HCT116 (cell line): ENCODE data around the gene ZBED1. TPM values are rescaled to one million over a fixed set of nuclear protein-coding genes. Genes with fewer than 3 reads are reported as not detected.
"Not testable (repeated sequence)": the region's sequence is repeated elsewhere in the genome, so short reads cannot be mapped to it uniquely, and the experiment has no call there.

Source experiments
- ATAC-seq: fragments of 200-7000 bp; cut with Tn5 transposase; 2 replicates; pipeline ENCODE4 v1.9.1; 2020; ENCODE audit warnings: mild to moderate bottlenecking, moderate library complexity
- BruUV-seq: library from RNA; stranded (reverse); fragments of 400-500 nt; replicated peaks from 2 replicates; lab custom pipeline; 2021; lab: Mats Ljungman, UMichigan
- CTCF ChIA-PET: fragments of 300-600 bp; sonication (Branson Sonifier 250); formaldehyde crosslinking; loops from one replicate; lab custom pipeline; 2021; ENCODE audit warnings: antibody characterized with exemption; lab: Charles Lee
- POLR2A ChIA-PET: fragments of 300-600, 350-600 bp; sonication (Branson Sonifier 250); formaldehyde crosslinking; loops from one replicate; lab custom pipeline; 2021; ENCODE audit warnings: antibody characterized with exemption; lab: Charles Lee
- RAD21 ChIA-PET, 2 experiments: fragments of 300-600 bp; sonication (Branson Sonifier 250); formaldehyde crosslinking; loops; one replicate each; lab custom pipeline; 2023; ENCODE audit warnings: low total read pairs in 2 of 2; ENCODE audit not compliant: uncharacterized antibody in 2 of 2, unreplicated experiment in 2 of 2, low non-redundant PET in 1 of 2; lab: Charles Lee
- DNase-seq: peaks from one replicate; pipeline ENCODE4 v3.0.0-alpha.2; 2010; ENCODE audit warnings: low read depth, low spot score
- H2AFZ ChIP-seq: fragments of 200-600 bp; shearing (Covaris generic), sonication (generic); 2 replicates; pipeline ENCODE4 v1.6.1; 2017; ENCODE audit warnings: low read depth, mixed run types, mixed read lengths, antibody characterized with exemption, low read length; ENCODE audit not compliant: poor library complexity, severe bottlenecking
- H3K27ac ChIP-seq: 2 replicates; pipeline ENCODE4 v1.5.1; 2012; ENCODE audit warnings: low read depth, low read length
- H3K27me3 ChIP-seq: fragments of 200-600 bp; sonication (generic); 2 replicates; pipeline ENCODE4 v1.6.1; 2016; ENCODE audit warnings: mixed run types, low read length, mixed read lengths; ENCODE audit not compliant: insufficient read depth
- H3K36me3 ChIP-seq, 2 experiments: fragments of 200-500 bp in 1 of 2; fragments of 200-600 bp in 1 of 2; sonication (Bioruptor generic) in 1 of 2; sonication (generic) in 1 of 2; 2 replicates each; pipeline versions ENCODE4 v1.5.1 to v1.6.1; 2014 to 2016; ENCODE audit warnings: low read length in 2 of 2, inconsistent platforms in 1 of 2, mixed read lengths in 1 of 2, mixed run types in 1 of 2; ENCODE audit not compliant: insufficient read depth in 2 of 2, control insufficient read depth in 1 of 2
- H3K4me1 ChIP-seq, 2 experiments: fragments of 200-600 bp in 1 of 2; sonication (generic) in 1 of 2; 2 replicates each; pipeline versions ENCODE4 v1.5.1 to v1.6.1; 2012 to 2017; ENCODE audit warnings: low read length in 2 of 2, inconsistent platforms in 1 of 2, mild to moderate bottlenecking in 1 of 2, mixed read lengths in 1 of 2, mixed run types in 1 of 2, moderate library complexity in 1 of 2; ENCODE audit not compliant: insufficient read depth in 2 of 2, control insufficient read depth in 1 of 2
- H3K4me2 ChIP-seq: fragments of 200-600 bp; sonication (generic); 2 replicates; pipeline ENCODE4 v1.6.1; 2017; ENCODE audit warnings: mixed run types, low read length, mixed read lengths
- H3K4me3 ChIP-seq, 2 experiments: fragments of 200-600 bp in 1 of 2; sonication (generic) in 1 of 2; replicated peaks in 1 of 2; 2 replicates each; pipeline ENCODE4 v1.5.1; 2011 to 2016; ENCODE audit warnings: low read length in 2 of 2, control low read depth in 1 of 2, low read depth in 1 of 2, mild to moderate bottlenecking in 1 of 2, mixed read lengths in 1 of 2, mixed run types in 1 of 2
- H3K79me2 ChIP-seq: fragments of 200-600 bp; sonication (generic); 2 replicates; pipeline ENCODE4 v1.6.1; 2017; ENCODE audit warnings: mild to moderate bottlenecking, mixed run types, low read length, moderate library complexity, mixed read lengths; ENCODE audit not compliant: insufficient read depth
- H3K9ac ChIP-seq: fragments of 200-600 bp; sonication (generic); 2 replicates; pipeline ENCODE4 v1.6.1; 2016; ENCODE audit warnings: low read length, mixed read lengths
- H3K9me2 ChIP-seq: fragments of 200-600 bp; sonication (generic), shearing (Covaris generic); 2 replicates; pipeline ENCODE4 v1.6.1; 2017; ENCODE audit warnings: mixed run types, mild to moderate bottlenecking, moderate library complexity; ENCODE audit not compliant: insufficient read depth
- H3K9me3 ChIP-seq, 2 experiments: fragments of 200-500 bp in 1 of 2; fragments of 200-600 bp in 1 of 2; sonication (Bioruptor generic) in 1 of 2; sonication (generic) in 1 of 2; 2 replicates each; pipeline ENCODE4 v1.6.1; 2014 to 2017; ENCODE audit warnings: low read length in 2 of 2, mixed read lengths in 2 of 2, inconsistent platforms in 1 of 2, low read depth in 1 of 2, mild to moderate bottlenecking in 1 of 2, mixed run types in 1 of 2, moderate library complexity in 1 of 2; ENCODE audit not compliant: control insufficient read depth in 1 of 2, insufficient read depth in 1 of 2
- H4K20me1 ChIP-seq: fragments of 200-600 bp; sonication (generic), shearing (Covaris generic); 2 replicates; pipeline ENCODE4 v1.6.1; 2017; ENCODE audit warnings: mixed run types, mild to moderate bottlenecking, moderate library complexity; ENCODE audit not compliant: insufficient read depth
- CBX3 ChIP-seq: IDR thresholded peaks from 2 replicates; pipeline ENCODE4 v1.6.1; 2012; ENCODE audit warnings: low read depth
- ELF1 ChIP-seq: IDR thresholded peaks from 2 replicates; pipeline ENCODE4 v1.6.1; 2012; ENCODE audit warnings: low read depth, borderline replicate concordance
- FOSL1 ChIP-seq: IDR thresholded peaks from 2 replicates; pipeline ENCODE4 v1.6.1; 2012; ENCODE audit warnings: low read depth
- JUND ChIP-seq: IDR thresholded peaks from 2 replicates; pipeline ENCODE4 v1.6.1; 2012
- POLR2A ChIP-seq: IDR thresholded peaks from 2 replicates; pipeline ENCODE4 v1.7.0; 2011; ENCODE audit warnings: borderline replicate concordance; ENCODE audit not compliant: insufficient read depth, insufficient read length; ENCODE audit errors: extremely low read depth
- POLR2AphosphoS5 ChIP-seq: IDR thresholded peaks from 2 replicates; pipeline ENCODE4 v1.6.1; 2011; ENCODE audit warnings: mild to moderate bottlenecking, low read depth, low read length, moderate library complexity
- RAD21 ChIP-seq: IDR thresholded peaks from 2 replicates; pipeline ENCODE4 v1.6.1; 2012; ENCODE audit warnings: low read depth, mild to moderate bottlenecking
- SP1 ChIP-seq: IDR thresholded peaks from 2 replicates; pipeline ENCODE4 v1.6.1; 2012; ENCODE audit warnings: low read depth
- SRF ChIP-seq: IDR thresholded peaks from 2 replicates; pipeline ENCODE4 v1.6.1; 2012; ENCODE audit warnings: low read depth
- ZFX ChIP-seq: fragments of 450-650 bp; IDR thresholded peaks from 2 replicates; pipeline ENCODE4 v1.6.1; 2017
- ZNF274 ChIP-seq: fragments of 200-500 bp; sonication (Bioruptor generic); IDR thresholded peaks from 2 replicates; pipeline ENCODE4 v1.6.1; 2014; ENCODE audit warnings: mild to moderate bottlenecking, low read depth, low read length, inconsistent platforms
- intact Hi-C: fragments of 100-400 bp; cut with micrococcal nuclease; formaldehyde crosslinking; loops from 2 replicates; pipeline ENCODE4 v1.10.0; 2022
- total RNA-seq: library from RNA; stranded (reverse); gene quantifications from one replicate; pipeline ENCODE4 v1.2.1, GENCODE V29; 2021; ENCODE audit not compliant: unreplicated experiment
- TF ChIP-seq, protein P1 (sequence below): IDR thresholded peaks from 2 replicates; pipeline ENCODE4 v1.6.1; 2012; ENCODE audit warnings: low read depth

Gene ZBED1
- total RNA-seq, 1 experiment from 2014 or later, result 21.0 TPM

DNA sequence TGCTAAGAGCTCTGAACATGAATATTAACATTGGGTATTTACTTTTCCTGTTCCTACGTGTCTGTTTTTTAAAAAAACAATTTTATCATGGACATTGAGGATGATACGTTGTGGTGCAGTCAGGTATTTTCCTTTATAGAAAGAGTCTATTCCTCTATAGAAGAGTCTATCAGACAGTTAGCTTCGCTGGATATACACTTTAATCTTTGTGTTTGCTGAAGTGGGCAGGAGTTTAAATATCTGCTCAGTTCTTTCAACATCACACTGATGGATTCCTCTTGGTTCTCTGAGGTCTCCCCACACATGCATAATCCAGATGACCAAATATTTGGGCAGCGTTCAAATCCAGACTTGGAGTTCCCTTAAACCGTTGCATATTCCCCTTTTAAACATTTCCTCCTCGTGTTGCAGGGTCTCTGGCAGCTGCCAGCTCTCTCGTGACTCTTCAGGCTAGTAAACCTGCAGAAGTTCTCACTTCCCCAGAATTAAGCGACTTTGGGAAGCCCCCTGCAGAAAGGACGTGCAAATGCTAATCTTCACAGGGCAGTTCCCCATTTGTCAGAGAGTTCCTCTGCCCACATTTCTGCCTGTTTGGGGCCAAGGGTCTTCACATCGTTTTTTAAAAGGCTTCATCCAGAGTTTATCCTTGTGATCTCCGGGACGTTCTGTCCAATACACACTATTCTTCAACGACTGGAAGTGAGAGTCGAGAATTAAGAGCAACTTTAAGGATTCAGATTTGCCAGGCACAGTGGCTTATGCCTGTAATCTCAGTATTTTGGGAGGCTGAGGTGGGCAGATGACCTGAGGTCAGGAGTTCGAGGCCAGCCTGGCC, 20.5 kb upstream of the ZBED1 start:
- Histone ChIP-seq H3K4me2 (no peak overlapping the region), H3K36me3 (no peaks in the 10 kb centered on the region), H3K27me3 (no peaks in the 10 kb centered on the region), H3K27ac (no peak overlapping the region), H3K9ac (no peak overlapping the region), H2AFZ (no peak overlapping the region), H3K4me3 (no peak overlapping the region), H3K79me2 (no peaks in the 10 kb centered on the region), H4K20me1 (no peaks in the 10 kb centered on the region), H3K9me2 (no peaks in the 10 kb centered on the region), H3K9me3 (no peaks in the 10 kb centered on the region), H3K4me1 (no peaks in the 10 kb centered on the region)
- ChIA-PET CTCF (no interaction called here), POLR2A (no interaction called here), RAD21 (no interaction called here)
- no peak for ATAC-seq
- TF ChIP-seq JUND (no peak), ZFX (no peak), CBX3 (no peak), RAD21 (no peak), POLR2A (no peak), POLR2AphosphoS5 (no peak)
- DNase-seq, result no peak
- intact Hi-C loops, result no loop called here
- BruUV-seq, result no TSS peak

DNA sequence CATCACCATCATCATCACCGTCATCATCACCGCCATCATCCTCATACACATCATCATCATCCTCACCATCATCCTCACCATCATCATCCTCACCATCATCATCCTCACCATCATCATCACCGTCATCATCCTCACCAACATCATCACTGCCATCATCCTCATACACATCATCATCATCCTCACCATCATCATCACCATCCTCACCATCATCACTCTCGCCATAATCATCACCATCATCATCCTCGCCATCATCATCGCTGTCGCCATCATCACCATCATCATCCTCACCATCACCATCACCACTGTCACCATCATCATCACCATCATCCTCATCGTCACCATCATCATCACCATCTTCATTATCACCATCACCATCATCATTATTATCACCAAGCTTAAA, 19.8 kb upstream of the ZBED1 start:
- POLR2A ChIA-PET, result no interaction called here
- H2AFZ ChIP-seq, result no peak overlapping the region
- H3K4me3 ChIP-seq, result no peak overlapping the region
- no peak for ATAC-seq
- DNase-seq, result no peak
- no peak overlapping the region for H3K9ac ChIP-seq
- CTCF ChIA-PET, result no interaction called here
- no peaks in the 10 kb centered on the region for H4K20me1 ChIP-seq
- TF ChIP-seq, protein P1, sequence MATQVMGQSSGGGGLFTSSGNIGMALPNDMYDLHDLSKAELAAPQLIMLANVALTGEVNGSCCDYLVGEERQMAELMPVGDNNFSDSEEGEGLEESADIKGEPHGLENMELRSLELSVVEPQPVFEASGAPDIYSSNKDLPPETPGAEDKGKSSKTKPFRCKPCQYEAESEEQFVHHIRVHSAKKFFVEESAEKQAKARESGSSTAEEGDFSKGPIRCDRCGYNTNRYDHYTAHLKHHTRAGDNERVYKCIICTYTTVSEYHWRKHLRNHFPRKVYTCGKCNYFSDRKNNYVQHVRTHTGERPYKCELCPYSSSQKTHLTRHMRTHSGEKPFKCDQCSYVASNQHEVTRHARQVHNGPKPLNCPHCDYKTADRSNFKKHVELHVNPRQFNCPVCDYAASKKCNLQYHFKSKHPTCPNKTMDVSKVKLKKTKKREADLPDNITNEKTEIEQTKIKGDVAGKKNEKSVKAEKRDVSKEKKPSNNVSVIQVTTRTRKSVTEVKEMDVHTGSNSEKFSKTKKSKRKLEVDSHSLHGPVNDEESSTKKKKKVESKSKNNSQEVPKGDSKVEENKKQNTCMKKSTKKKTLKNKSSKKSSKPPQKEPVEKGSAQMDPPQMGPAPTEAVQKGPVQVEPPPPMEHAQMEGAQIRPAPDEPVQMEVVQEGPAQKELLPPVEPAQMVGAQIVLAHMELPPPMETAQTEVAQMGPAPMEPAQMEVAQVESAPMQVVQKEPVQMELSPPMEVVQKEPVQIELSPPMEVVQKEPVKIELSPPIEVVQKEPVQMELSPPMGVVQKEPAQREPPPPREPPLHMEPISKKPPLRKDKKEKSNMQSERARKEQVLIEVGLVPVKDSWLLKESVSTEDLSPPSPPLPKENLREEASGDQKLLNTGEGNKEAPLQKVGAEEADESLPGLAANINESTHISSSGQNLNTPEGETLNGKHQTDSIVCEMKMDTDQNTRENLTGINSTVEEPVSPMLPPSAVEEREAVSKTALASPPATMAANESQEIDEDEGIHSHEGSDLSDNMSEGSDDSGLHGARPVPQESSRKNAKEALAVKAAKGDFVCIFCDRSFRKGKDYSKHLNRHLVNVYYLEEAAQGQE, result no peak
- TF ChIP-seq SRF, result no peak
- no peak for TF ChIP-seq ELF1
- TF ChIP-seq SP1, result no peak
- no peak for TF ChIP-seq ZNF274
- TF ChIP-seq POLR2AphosphoS5, result no peak
- no peak for TF ChIP-seq FOSL1
- intact Hi-C loops, result no loop called here
- H3K27ac ChIP-seq, result no peak overlapping the region
- no peaks in the 10 kb centered on the region for H3K36me3 ChIP-seq
- H3K4me2 ChIP-seq, result no peak overlapping the region
- RAD21 ChIA-PET, result no interaction called here
- no peaks in the 10 kb centered on the region for H3K79me2 ChIP-seq
- H3K4me1 ChIP-seq, result no peaks in the 10 kb centered on the region
- BruUV-seq, result no TSS peak
- no peaks in the 10 kb centered on the region for H3K27me3 ChIP-seq
- no peaks in the 10 kb centered on the region for H3K9me2 ChIP-seq
- no peaks in the 10 kb centered on the region for H3K9me3 ChIP-seq

DNA sequence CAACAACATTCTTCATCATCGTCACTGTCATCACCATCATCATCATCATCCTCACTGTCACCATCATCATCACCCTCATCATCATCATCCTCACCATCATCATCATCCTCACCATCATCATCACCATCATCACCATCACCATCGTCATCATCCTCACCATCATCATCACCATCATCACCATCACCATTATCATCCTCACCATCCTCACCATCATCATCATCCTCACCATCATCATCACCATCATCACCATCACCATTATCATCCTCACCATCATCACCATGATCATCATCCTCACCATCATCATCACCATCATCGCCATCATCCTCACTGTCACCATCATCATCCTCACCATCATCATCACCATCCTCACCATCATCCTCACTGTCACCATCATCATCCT, 18.9 kb upstream of the ZBED1 start:
- intact Hi-C loops, RAD21 ChIA-PET, DNase-seq, H3K9ac ChIP-seq, H4K20me1 ChIP-seq, CTCF ChIA-PET, BruUV-seq, H2AFZ ChIP-seq, H3K4me3 ChIP-seq, H3K9me3 ChIP-seq, H3K4me1 ChIP-seq, H3K79me2 ChIP-seq, H3K27me3 ChIP-seq, POLR2A ChIA-PET, H3K9me2 ChIP-seq, H3K36me3 ChIP-seq, H3K27ac ChIP-seq, H3K4me2 ChIP-seq, ATAC-seq: not testable (repeated sequence)
